Bone marrow (tissue), 2 donors: ENCODE data around the gene CKMT1A.
"Not testable (repeated sequence)": the region's sequence is repeated elsewhere in the genome, so short reads cannot be mapped to it uniquely, and the experiment has no call there.

Experiments
- DNase-seq, 2 donors: peaks; one replicate each; lab custom pipeline; 2025; lab: John Stamatoyannopoulos, UW

The CKMT1A gene

GRCh38 chr15:43693148-43694022 lies at the start of gene CKMT1A:
Gene CKMT1A, plus strand, starts transcription at chr15:43693859. Its CDS starts 192 bp downstream, at chr15:43694051.
- DNase-seq = not testable (repeated sequence)

GRCh38 chr15:43648649-43649429 lies 44.8 kb upstream of the CKMT1A start, which contains the start of gene CATSPER2:
Gene CATSPER2, minus strand, starts transcription at chr15:43648844. Its CDS starts 783 bp downstream, at chr15:43648061.
- no peak for DNase-seq

- not testable (repeated sequence) for DNase-seq
Measured at GRCh38 chr15:43649430-43649926, 44.2 kb upstream of the CKMT1A start.

- DNase-seq = not testable (repeated sequence)
Measured at GRCh38 chr15:43659727-43660126, 33.9 kb upstream of the CKMT1A start.

GRCh38 chr15:43662293-43662692 lies 31.4 kb upstream of the CKMT1A start:
- not testable (repeated sequence) for DNase-seq

- not testable (repeated sequence) for DNase-seq
Measured at GRCh38 chr15:43663333-43663732, 30.3 kb upstream of the CKMT1A start.

- DNase-seq = not testable (repeated sequence)
Measured at GRCh38 chr15:43666177-43666576, 27.5 kb upstream of the CKMT1A start.

GRCh38 chr15:43674175-43674574 lies 19.5 kb upstream of the CKMT1A start:
- DNase-seq = not testable (repeated sequence)

GRCh38 chr15:43689604-43690301 lies 3.9 kb upstream of the CKMT1A start:
- DNase-seq = not testable (repeated sequence)

GRCh38 chr15:43692679-43693078 lies 980 bp upstream of the CKMT1A start:
- not testable (repeated sequence) for DNase-seq

GRCh38 chr15:43702174-43702573 lies 8.5 kb downstream of the CKMT1A start:
- no peak for DNase-seq

GRCh38 chr15:43702701-43703424 lies 9.2 kb downstream of the CKMT1A start:
- no peak for DNase-seq

GRCh38 chr15:43710431-43711131 lies 16.9 kb downstream of the CKMT1A start:
- not testable (repeated sequence) for DNase-seq

- DNase-seq = no peak
Measured at GRCh38 chr15:43723151-43723550, 29.5 kb downstream of the CKMT1A start.

GRCh38 chr15:43726306-43726705 lies 32.6 kb downstream of the CKMT1A start:
- DNase-seq = not testable (repeated sequence)

GRCh38 chr15:43728053-43728725 lies 34.5 kb downstream of the CKMT1A start:
- DNase-seq = not testable (repeated sequence)

- no peak for DNase-seq
Measured at GRCh38 chr15:43735416-43735815, 41.8 kb downstream of the CKMT1A start.

- DNase-seq = peak; percentile 42 to 83
Measured at GRCh38 chr15:43746245-43746902, 52.7 kb downstream of the CKMT1A start, which contains the start of gene PDIA3. Gene PDIA3, plus strand, starts transcription at chr15:43746438. Its CDS starts 102 bp downstream, at chr15:43746540.

- DNase-seq = peak in 1 of 2 donors; percentile 49
Measured at GRCh38 chr15:43746903-43747309, 53.2 kb downstream of the CKMT1A start.
